Measurements from ENCODE around the gene PTPRU. TPM values are rescaled to one million over a fixed set of nuclear protein-coding genes. Genes with fewer than 3 reads are reported as not detected.

Gene PTPRU
- total and polyA plus RNA-seq, 2 experiments from 2014 or later: 8.0 to 105 TPM

GRCh38 chr1:29240986-29241385 lies 4.7 kb downstream of the PTPRU start:
- Mint-ChIP-seq H3K9me3 (peaks cover 6% of the 10 kb centered on the region; the same call in 2 of the 3 replicates), H3K27ac (no peak overlapping the region), H3K27me3 (ENCODE audit: insufficient read depth, low read depth, poor library complexity) (peaks cover 38% of the 10 kb centered on the region), H3K4me3 (no peak overlapping the region), H3K4me1 (peaks cover 33% of the 10 kb centered on the region), H3K36me3 (ENCODE audit: low read depth) (peaks cover 6% of the 10 kb centered on the region; the same call in 1 of the 3 replicates)
- Histone ChIP-seq H3K4me1 (ENCODE audit: insufficient read depth) (peaks cover 22% of the 10 kb centered on the region), H2AFZ (no peak overlapping the region), H4K20me1 (replicated peaks; ENCODE audit: insufficient read depth) (no peaks in the 10 kb centered on the region; the same call in 1 of the 2 replicates), H3K36me3 (ENCODE audit: insufficient read depth) (no peaks in the 10 kb centered on the region), H3K9me2 (ENCODE audit: insufficient read depth) (no peaks in the 10 kb centered on the region), H3F3A (replicated peaks; ENCODE audit: low read depth) (peaks cover 15% of the 10 kb centered on the region), H3K27ac (ENCODE audit: low read depth) (no peak overlapping the region), H3K27me3 (ENCODE audit: insufficient read depth) (peaks cover 36% of the 10 kb centered on the region), H3K4me2 (no peak overlapping the region), H3K79me2 (replicated peaks; ENCODE audit: insufficient read depth) (peaks cover 10% of the 10 kb centered on the region; the same call in 1 of the 2 replicates), H3K4me3 (no peak overlapping the region)
- ATAC-seq: no peak
- no peak for TF ChIP-seq POLR2AphosphoS5 (IDR thresholded peaks at IDR 0.05; ENCODE audit: low read depth)
- no peak for DNase-seq (ENCODE audit: low spot score)

- peaks cover 10% of the 10 kb centered on the region; the same call in 1 of the 2 replicates for H3K79me2 ChIP-seq (replicated peaks; ENCODE audit: insufficient read depth)
- peaks cover 28% of the 10 kb centered on the region for H3K27me3 Mint-ChIP-seq (ENCODE audit: insufficient read depth, low read depth, poor library complexity)
- peaks cover 18% of the 10 kb centered on the region for H3K27me3 ChIP-seq (ENCODE audit: insufficient read depth)
- TF ChIP-seq CREB1 (CRISPR knock-in tag; IDR thresholded peaks at IDR 0.05; ENCODE audit: low read depth): no peak
- TF ChIP-seq POLR2AphosphoS5 (IDR thresholded peaks at IDR 0.05; ENCODE audit: low read depth): no peak
- TF ChIP-seq EZH2phosphoT487 (IDR thresholded peaks at IDR 0.05; ENCODE audit: unreplicated experiment): no peak
- no peak for TF ChIP-seq ZNF331 (CRISPR knock-in tag; IDR thresholded peaks at IDR 0.05; ENCODE audit: low read depth)
- no peak for TF ChIP-seq ZNF462 (CRISPR knock-in tag; IDR thresholded peaks at IDR 0.05)
- no peak for TF ChIP-seq ZNF114 (CRISPR knock-in tag; IDR thresholded peaks at IDR 0.05)
- no peak for TF ChIP-seq ETS1 (IDR thresholded peaks at IDR 0.05)
- no peak for TF ChIP-seq STAT1 (IDR thresholded peaks at IDR 0.05; ENCODE audit: unreplicated experiment)
- no peak for TF ChIP-seq JUNB (IDR thresholded peaks at IDR 0.05; ENCODE audit: unreplicated experiment)
- TF ChIP-seq EZH2 (IDR thresholded peaks at IDR 0.05; ENCODE audit: low read depth, unreplicated experiment): no peak
These were observed 6.9 kb downstream of the PTPRU start for GRCh38 chr1:29243023-29243870.

More at GRCh38 chr1:29243023-29243870, 6.9 kb downstream of the PTPRU start:
- no peak for DNase-seq (ENCODE audit: low spot score)
- no peak overlapping the region for H3K4me2 ChIP-seq
- H3F3A ChIP-seq (replicated peaks; ENCODE audit: low read depth): peaks cover 9% of the 10 kb centered on the region
- H3K36me3 Mint-ChIP-seq (ENCODE audit: low read depth): no peaks in the 10 kb centered on the region
- H3K27ac ChIP-seq (ENCODE audit: low read depth): no peak overlapping the region
- H4K20me1 ChIP-seq (replicated peaks; ENCODE audit: insufficient read depth): no peaks in the 10 kb centered on the region; the same call in 1 of the 2 replicates
- H3K4me1 Mint-ChIP-seq: peaks cover 33% of the 10 kb centered on the region
- H3K4me1 ChIP-seq (ENCODE audit: insufficient read depth): peaks cover 21% of the 10 kb centered on the region
- no peak for ATAC-seq
- no peak overlapping the region for H3K4me3 Mint-ChIP-seq
- no peaks in the 10 kb centered on the region for H3K9me3 Mint-ChIP-seq
- H3K4me3 ChIP-seq: no peak overlapping the region
- no peak overlapping the region for H2AFZ ChIP-seq
- no peaks in the 10 kb centered on the region for H3K36me3 ChIP-seq (ENCODE audit: insufficient read depth)
- H3K9me2 ChIP-seq (ENCODE audit: insufficient read depth): no peaks in the 10 kb centered on the region
- no peak overlapping the region for H3K27ac Mint-ChIP-seq

Measured in GM23338 (cell line).